Germinal center (tissue), 1 donor: ENCODE results near the gene PPP4R3A.
"Not testable (repeated sequence)": the region's sequence is repeated elsewhere in the genome, so short reads cannot be mapped to it uniquely, and the experiment has no call there.

Source experiments
- DNase-seq: peaks from one replicate; pipeline ENCODE4 v3.0.0; 2012; ENCODE audit warnings: mixed read lengths, low spot score

PPP4R3A gene

DNA sequence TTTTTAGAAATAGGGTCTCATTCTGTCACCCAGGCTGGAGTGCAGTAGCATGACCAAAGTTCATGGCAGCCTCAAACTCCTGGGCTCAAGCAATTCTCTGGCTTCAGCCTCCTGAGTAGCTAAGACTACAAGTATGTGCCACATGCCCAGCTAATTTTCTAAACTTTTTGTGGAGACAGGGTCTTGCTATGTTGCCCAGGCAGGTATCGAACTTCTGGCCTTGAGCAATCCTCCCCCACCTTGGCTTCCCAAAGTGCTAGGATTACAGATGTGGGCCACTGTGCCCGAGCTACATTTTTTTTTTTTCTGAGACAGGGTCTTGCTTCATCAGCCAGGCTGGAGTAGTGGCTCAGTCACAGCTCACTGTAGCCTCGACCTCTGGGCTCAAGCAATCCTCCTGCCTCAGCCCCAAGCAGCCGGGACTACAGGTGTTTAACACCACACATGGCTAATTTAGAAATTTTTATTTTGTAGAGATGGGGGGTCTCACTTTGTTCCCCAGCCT is 7.1 kb downstream of the PPP4R3A start:
- no peak for DNase-seq

GRCh38 chr14:91501951-91502930 is 7.9 kb downstream of the PPP4R3A start:
- no peak for DNase-seq

- no peak for DNase-seq
Measured at GRCh38 chr14:91501348-91501747, 8.8 kb downstream of the PPP4R3A start.

DNA sequence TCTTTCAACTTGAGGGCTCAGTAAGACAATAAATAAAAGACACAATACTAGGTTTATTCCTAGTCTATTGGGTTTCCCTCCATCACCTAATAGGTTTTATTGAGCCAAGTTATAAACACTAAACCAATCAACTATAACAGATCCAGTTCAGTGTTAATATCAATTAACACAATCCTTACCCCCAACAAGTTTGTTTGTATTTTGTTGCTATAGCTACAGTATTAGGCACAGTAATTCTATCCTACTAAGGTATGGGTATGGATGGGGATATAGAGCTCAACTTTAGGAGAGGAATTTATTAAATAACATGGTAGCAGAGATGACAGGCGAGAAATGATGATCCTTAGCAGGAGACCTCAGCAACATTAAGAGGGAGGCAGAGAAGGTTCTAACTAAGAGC is 13.3 kb downstream of the PPP4R3A start:
- DNase-seq: no peak

DNA sequence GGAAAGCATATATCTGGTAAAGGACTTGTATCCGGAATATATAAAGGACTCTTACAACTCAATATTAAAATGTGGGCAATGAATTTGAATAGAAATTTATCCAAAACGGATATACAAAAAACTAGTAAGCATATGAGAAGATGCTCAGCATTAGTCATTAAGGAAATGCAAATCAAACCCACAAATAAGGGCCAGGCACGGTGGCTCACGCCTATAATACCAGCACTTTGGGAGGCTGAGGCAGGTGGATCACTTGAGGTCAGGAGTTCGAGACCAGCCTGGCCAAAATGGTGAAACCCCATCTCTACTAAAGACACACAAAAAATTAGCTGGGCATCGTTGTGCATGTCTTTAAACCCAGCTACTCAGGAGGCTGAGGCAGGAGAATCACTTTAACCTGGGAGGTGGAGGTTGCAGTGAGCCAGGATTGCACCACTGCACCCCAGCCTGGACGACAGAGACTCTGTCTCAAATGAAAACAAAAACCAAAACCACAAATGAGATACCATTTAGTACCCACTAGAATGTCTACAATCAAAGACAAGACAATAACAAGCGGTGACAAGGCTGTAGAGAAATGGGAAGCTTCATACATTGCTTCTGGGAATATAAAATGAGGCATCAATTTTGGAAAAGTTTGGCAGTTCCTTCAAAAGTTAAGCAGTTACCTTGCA is 15.6 kb downstream of the PPP4R3A start:
- DNase-seq: not testable (repeated sequence)

- no peak for DNase-seq
Measured at GRCh38 chr14:91493169-91493568, 16.9 kb downstream of the PPP4R3A start.

GRCh38 chr14:91484744-91485143 is 25.4 kb downstream of the PPP4R3A start:
- DNase-seq: no peak

- DNase-seq: no peak
Measured at GRCh38 chr14:91484186-91484585, 25.9 kb downstream of the PPP4R3A start.

GRCh38 chr14:91482263-91483013 is 27.7 kb downstream of the PPP4R3A start:
- DNase-seq: no peak

GRCh38 chr14:91477388-91477787 is 32.7 kb downstream of the PPP4R3A start:
- no peak for DNase-seq

- DNase-seq: no peak
Measured at GRCh38 chr14:91473046-91473445, 37.1 kb downstream of the PPP4R3A start.

GRCh38 chr14:91470216-91470615 is 39.9 kb downstream of the PPP4R3A start:
- no peak for DNase-seq

GRCh38 chr14:91466192-91466591 is 43.9 kb downstream of the PPP4R3A start:
- DNase-seq: no peak

- no peak for DNase-seq
Measured at GRCh38 chr14:91464615-91465205, 45.4 kb downstream of the PPP4R3A start.

DNA sequence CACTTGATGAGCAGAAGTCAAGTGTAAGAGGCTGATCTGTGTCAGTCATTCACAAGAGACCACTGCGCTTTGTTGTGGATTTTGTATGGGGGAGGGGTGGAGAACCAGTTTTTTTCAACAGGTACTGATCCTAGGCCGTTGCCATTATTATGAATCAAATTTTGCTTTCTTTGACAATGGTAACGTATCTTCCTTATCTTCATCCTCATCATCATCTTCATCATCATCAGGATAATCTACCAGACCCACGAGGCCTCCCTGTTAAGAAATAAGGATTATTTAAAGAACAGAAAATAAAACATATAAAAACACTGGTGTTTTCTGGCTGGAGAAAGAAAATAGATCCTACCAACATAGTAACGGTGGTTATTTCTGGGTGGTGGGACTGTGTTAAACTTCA is 51.5 kb downstream of the PPP4R3A start:
- DNase-seq: no peak

GRCh38 chr14:91456283-91456682 is 53.8 kb downstream of the PPP4R3A start:
- DNase-seq: no peak

DNA sequence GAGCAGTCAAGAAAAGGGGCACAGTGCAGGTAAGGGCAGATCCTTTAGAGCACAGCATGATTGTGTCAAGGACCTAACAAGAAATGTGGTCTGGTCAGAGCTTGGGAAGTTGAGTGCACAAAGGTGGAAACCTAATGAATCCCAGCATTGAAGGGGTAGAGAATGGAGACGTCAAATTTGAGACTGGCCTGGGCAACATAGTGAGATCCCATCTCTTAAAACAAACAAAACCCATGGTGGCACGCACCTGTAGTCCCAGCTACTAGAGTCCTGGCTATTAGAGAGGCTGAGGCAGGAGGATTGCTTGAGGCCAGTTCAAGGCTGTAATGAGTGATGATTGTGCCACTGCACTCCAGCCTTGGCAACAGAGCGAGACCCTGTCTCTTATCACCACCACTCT is 55.5 kb downstream of the PPP4R3A start:
- no peak for DNase-seq

- no peak for DNase-seq
Measured at GRCh38 chr14:91454155-91454554, 56.0 kb downstream of the PPP4R3A start.

- no peak for DNase-seq
Measured at GRCh38 chr14:91453744-91454143, 56.4 kb downstream of the PPP4R3A start.

DNA sequence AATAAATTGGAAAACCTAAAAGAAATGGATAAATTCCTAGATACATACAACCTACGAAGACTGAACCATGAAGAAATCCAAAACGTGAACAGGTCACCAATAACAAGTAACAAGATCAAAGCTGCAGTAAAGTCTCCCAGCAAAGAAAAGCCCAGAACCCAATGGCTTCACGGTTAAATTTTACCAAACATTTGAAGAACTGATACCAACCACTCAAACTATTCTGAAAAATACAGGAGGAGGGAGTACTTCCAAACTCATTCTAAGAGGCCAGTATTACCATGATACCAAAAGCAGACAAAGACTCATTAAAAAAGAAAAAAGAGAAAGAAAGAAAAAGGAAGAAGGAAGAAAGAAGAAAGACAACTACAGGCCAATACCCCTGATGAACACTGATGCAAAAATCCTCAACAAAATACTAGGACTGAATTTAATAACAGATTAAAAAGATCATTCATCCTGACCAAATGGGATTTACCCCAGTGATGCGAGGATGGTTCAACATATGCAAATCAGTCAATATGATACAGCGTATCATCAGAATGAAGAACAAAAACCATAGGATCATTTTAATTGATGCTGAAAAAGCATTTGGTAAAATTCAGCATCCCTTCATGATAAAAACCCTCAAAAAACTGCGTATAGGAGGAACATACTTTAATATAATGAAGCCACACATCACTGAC is 65.6 kb downstream of the PPP4R3A start:
- no peak for DNase-seq

- DNase-seq: no peak
Measured at GRCh38 chr14:91439345-91439744, 70.8 kb downstream of the PPP4R3A start.
